HG03175 (cell line): Measurements from ENCODE around the gene PKD2L1.
A peak's percentile ranks its signal among the peaks of the same experiment; 100 is the strongest.
"Not testable (repeated sequence)": the region's sequence is repeated elsewhere in the genome, so short reads cannot be mapped to it uniquely, and the experiment has no call there.

Experiments
- ATAC-seq: cut with Tn5 transposase; IDR thresholded peaks from one replicate; pipeline ENCODE4 v1.9.1; 2021; ENCODE audit warnings: mild to moderate bottlenecking, moderate library complexity; ENCODE audit not compliant: unreplicated experiment

Gene PKD2L1

GRCh38 chr10:100330079-100330478 is at the start of gene PKD2L1:
Gene PKD2L1, minus strand, starts transcription at chr10:100330228. Its CDS starts 125 bp downstream, at chr10:100330103.
- ATAC-seq: no peak

- no peak for ATAC-seq
Observed at GRCh38 chr10:100377830-100378229, 47.8 kb upstream of the PKD2L1 start.

- not testable (repeated sequence) for ATAC-seq
Observed at GRCh38 chr10:100376656-100377055, 46.6 kb upstream of the PKD2L1 start.

- ATAC-seq: not testable (repeated sequence)
Observed at GRCh38 chr10:100374677-100375353, 44.8 kb upstream of the PKD2L1 start.

GRCh38 chr10:100374200-100374655 is 44.2 kb upstream of the PKD2L1 start:
- ATAC-seq: no peak

GRCh38 chr10:100373298-100374199 is 43.5 kb upstream of the PKD2L1 start:
- peak; percentile 96 for ATAC-seq

GRCh38 chr10:100372415-100373297 is 42.6 kb upstream of the PKD2L1 start:
- no peak for ATAC-seq

- ATAC-seq: no peak
Observed at GRCh38 chr10:100371482-100372027, 41.5 kb upstream of the PKD2L1 start.

- no peak for ATAC-seq
Observed at GRCh38 chr10:100370714-100371481, 40.9 kb upstream of the PKD2L1 start.

- ATAC-seq: no peak
Observed at GRCh38 chr10:100368721-100369120, 38.7 kb upstream of the PKD2L1 start.

- ATAC-seq: no peak
Observed at GRCh38 chr10:100364735-100365391, 34.8 kb upstream of the PKD2L1 start.

- no peak for ATAC-seq
Observed at GRCh38 chr10:100364175-100364574, 34.1 kb upstream of the PKD2L1 start.

- no peak for ATAC-seq
Observed at GRCh38 chr10:100362570-100363496, 32.8 kb upstream of the PKD2L1 start.

- ATAC-seq: no peak
Observed at GRCh38 chr10:100360234-100360633, 30.2 kb upstream of the PKD2L1 start.

GRCh38 chr10:100359529-100360150 is 29.6 kb upstream of the PKD2L1 start:
- no peak for ATAC-seq

- ATAC-seq: no peak
Observed at GRCh38 chr10:100359030-100359432, 29.0 kb upstream of the PKD2L1 start.

GRCh38 chr10:100357059-100357858 is 27.2 kb upstream of the PKD2L1 start:
- ATAC-seq: no peak
